ENCODE results near the gene LIG1. TPM values are rescaled to one million over a fixed set of nuclear protein-coding genes. Genes with fewer than 3 reads are reported as not detected.

The LIG1 gene
- total and polyA plus RNA-seq, 12 donors: 1.8 to 9.9 (median 4.0) TPM

GRCh38 chr19:48136547-48136946 is 33.6 kb downstream of the LIG1 start:
- no peak for TF ChIP-seq CTCF (IDR thresholded peaks at IDR 0.05)
- no peaks in the 10 kb centered on the region for H3K27me3 ChIP-seq
- intact Hi-C loops (cut with DNase I): no loop called here
- H3K4me3 ChIP-seq: no peak overlapping the region
- no peaks in the 10 kb centered on the region for H3K9me3 ChIP-seq
- peaks cover 0 to 30% (median 0%) of the 10 kb centered on the region in 9 donors for H3K36me3 ChIP-seq
- ATAC-seq: no peak
- H3K4me1 ChIP-seq: no peaks in the 10 kb centered on the region
- 92 to 94% methylated on average over 4 of the region's 4 CpGs for WGBS, 2 donors
- no peak overlapping the region for H3K27ac ChIP-seq
- DNase-seq: no peak

- intact Hi-C loops (cut with DNase I): no loop called here
- DNase-seq (no peak), ATAC-seq (no peak)
- H3K36me3 ChIP-seq: peaks cover 0 to 37% (median 0%) of the 10 kb centered on the region in 9 donors
- WGBS, 2 donors: 82% methylated on average over 8 of the region's 8 CpGs
- H3K9me3 ChIP-seq: no peaks in the 10 kb centered on the region
- no peaks in the 10 kb centered on the region for H3K27me3 ChIP-seq
- no peak for TF ChIP-seq CTCF (IDR thresholded peaks at IDR 0.05)
- no peak overlapping the region for H3K4me3 ChIP-seq
- H3K4me1 ChIP-seq: no peaks in the 10 kb centered on the region
- no peak overlapping the region for H3K27ac ChIP-seq
These were observed 34.7 kb downstream of the LIG1 start for GRCh38 chr19:48135411-48135810.

- no peak for TF ChIP-seq CTCF (IDR thresholded peaks at IDR 0.05)
- H3K4me1 ChIP-seq: no peaks in the 10 kb centered on the region
- DNase-seq: no peak
- no peaks in the 10 kb centered on the region for H3K27me3 ChIP-seq
- H3K9me3 ChIP-seq: no peaks in the 10 kb centered on the region
- intact Hi-C loops (cut with DNase I): no loop called here
- H3K27ac ChIP-seq: no peak overlapping the region
- peaks cover 0 to 40% (median 0%) of the 10 kb centered on the region in 9 donors for H3K36me3 ChIP-seq
- WGBS, 2 donors: 87 to 92% methylated on average over 6 of the region's 6 CpGs
- no peak overlapping the region for H3K4me3 ChIP-seq
- ATAC-seq: no peak
These were observed 37.0 kb downstream of the LIG1 start for GRCh38 chr19:48133094-48133493.

GRCh38 chr19:48127561-48127960 is 42.6 kb downstream of the LIG1 start:
- intact Hi-C loops (cut with DNase I): no loop called here
- Histone ChIP-seq H3K9me3 (no peaks in the 10 kb centered on the region), H3K4me3 (no peak overlapping the region), H3K27ac (no peak overlapping the region), H3K27me3 (no peaks in the 10 kb centered on the region), H3K36me3 (peaks cover 0 to 48% (median 0%) of the 10 kb centered on the region in 9 donors), H3K4me1 (peaks cover 0 to 6% (median 0%) of the 10 kb centered on the region in 9 donors)
- TF ChIP-seq CTCF (IDR thresholded peaks at IDR 0.05): no peak
- no peak for DNase-seq
- no peak for ATAC-seq
- WGBS, 2 donors: 97 to 99% methylated on average over 6 of the region's 6 CpGs
